AG09309 (cell line): ENCODE measurements around the gene LRP1B.

Source experiments
- DNase-seq: peaks from one replicate; pipeline ENCODE4 v3.0.0-alpha.2; 2010; ENCODE audit warnings: low read depth
- H3K4me3 ChIP-seq: 2 replicates; pipeline ENCODE4 v1.5.1; 2011; ENCODE audit warnings: mild to moderate bottlenecking, low read depth, low read length, moderate library complexity; ENCODE audit not compliant: control insufficient read depth
- TF ChIP-seq, protein P1 (sequence below): IDR thresholded peaks from 2 replicates; pipeline ENCODE4 v1.5.1; 2011; ENCODE audit warnings: mild to moderate bottlenecking, low read depth, low read length, inconsistent platforms; ENCODE audit not compliant: insufficient read depth, control insufficient read depth; ENCODE audit errors: missing control alignments

Gene LRP1B

DNA sequence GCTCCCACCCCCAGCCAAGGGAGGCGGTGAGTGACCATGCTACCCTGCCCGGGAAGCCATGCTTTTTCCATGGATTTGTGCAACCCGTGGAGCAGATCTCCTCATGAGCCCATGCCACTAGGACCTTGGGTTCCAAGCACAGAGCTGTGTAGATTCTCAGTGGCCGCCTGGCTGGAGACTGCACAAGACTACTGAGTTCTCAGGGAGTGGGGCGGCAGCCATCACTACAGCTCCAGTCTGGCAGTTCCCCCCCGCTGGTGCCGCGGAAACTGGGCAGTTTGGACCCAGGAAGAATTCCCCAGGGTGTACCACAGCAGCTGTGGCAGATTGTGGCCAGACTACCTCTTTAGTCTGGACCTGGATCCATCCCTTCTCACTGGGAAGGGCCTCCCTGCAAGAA is 470.6 kb downstream of the LRP1B start:
- DNase-seq = no peak
- H3K4me3 ChIP-seq = no peak overlapping the region
- TF ChIP-seq, protein P1, sequence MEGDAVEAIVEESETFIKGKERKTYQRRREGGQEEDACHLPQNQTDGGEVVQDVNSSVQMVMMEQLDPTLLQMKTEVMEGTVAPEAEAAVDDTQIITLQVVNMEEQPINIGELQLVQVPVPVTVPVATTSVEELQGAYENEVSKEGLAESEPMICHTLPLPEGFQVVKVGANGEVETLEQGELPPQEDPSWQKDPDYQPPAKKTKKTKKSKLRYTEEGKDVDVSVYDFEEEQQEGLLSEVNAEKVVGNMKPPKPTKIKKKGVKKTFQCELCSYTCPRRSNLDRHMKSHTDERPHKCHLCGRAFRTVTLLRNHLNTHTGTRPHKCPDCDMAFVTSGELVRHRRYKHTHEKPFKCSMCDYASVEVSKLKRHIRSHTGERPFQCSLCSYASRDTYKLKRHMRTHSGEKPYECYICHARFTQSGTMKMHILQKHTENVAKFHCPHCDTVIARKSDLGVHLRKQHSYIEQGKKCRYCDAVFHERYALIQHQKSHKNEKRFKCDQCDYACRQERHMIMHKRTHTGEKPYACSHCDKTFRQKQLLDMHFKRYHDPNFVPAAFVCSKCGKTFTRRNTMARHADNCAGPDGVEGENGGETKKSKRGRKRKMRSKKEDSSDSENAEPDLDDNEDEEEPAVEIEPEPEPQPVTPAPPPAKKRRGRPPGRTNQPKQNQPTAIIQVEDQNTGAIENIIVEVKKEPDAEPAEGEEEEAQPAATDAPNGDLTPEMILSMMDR = no peak

DNA sequence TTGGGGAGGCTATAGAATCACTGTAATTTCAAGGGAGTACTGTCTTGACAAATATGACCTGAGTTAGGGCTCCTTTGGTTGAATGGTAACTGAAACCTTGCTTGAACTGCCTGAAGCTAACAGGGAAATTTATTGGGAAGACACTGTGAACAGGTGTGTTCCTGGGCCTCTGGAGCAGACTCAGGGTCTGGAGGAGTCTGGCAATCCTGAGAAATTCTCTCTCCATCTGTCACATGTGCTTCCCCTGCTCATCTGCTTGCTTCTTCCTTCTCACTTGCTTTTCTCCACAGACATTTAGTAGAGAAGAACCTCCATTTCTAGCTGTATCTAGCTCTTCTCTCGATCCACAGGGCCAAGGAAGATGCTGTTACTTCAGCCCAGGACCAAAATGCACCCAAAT is 476.5 kb downstream of the LRP1B start:
- no peak overlapping the region for H3K4me3 ChIP-seq
- TF ChIP-seq, protein P1 = no peak
- DNase-seq = no peak

DNA sequence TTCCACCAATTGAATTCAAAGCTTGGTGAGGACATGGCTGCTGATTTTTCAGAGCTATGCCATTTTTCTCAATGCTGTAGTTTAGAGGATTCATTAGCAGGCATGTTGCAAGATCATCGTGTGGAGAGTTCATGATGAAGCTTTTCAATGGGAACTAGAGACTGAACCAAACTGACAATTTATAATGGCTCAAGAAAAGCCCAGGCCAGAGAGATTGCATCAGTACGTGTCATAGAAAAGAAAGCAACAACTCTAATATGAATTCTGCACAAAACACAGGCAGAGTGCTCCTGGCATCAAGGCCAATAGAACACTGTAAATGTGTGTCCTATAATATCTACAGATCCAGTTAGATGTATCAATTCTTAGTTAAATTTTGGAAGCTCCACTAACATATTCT is 477.6 kb downstream of the LRP1B start:
- no peak overlapping the region for H3K4me3 ChIP-seq
- DNase-seq = no peak
- TF ChIP-seq, protein P1 = no peak

DNA sequence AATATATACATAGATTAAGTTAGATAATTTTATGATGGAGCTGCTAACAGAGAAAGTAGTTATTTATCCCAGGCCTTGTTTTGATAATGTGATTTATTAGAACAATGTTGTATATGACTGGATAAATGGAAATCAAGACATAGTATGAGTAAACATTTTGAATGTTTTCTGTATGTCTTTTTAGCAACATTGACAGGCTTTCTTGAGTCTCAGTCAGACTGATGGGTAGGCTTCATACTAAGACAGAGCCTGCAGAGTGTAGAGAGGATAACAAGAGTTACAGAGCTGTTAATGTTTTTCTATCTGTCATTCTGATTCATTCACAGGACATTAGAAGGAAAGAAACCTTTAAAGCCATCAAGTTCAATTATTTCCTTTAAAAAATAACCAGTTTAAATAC is 478.5 kb downstream of the LRP1B start:
- TF ChIP-seq, protein P1 = no peak
- no peak for DNase-seq
- no peak overlapping the region for H3K4me3 ChIP-seq

DNA sequence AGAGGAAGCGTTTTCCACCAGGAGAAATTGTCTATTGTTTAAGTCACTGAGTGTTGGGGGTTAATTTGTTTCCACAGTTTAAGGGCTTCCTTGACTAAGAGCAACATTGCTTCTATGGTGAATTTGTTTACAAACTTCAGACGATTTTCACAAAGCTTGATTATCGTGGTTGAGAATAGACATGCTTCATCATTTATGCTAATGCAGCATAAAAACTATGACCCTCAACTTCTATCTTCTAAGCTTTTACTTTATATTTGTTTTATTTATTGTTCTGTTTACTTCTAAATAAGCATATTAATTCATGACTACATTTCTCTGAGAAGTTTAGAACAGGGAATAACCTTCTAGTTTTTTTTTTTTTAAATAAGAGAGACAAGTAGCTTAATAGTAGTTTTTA is 483.5 kb downstream of the LRP1B start:
- TF ChIP-seq, protein P1 = no peak
- no peak for DNase-seq
- H3K4me3 ChIP-seq = no peak overlapping the region

DNA sequence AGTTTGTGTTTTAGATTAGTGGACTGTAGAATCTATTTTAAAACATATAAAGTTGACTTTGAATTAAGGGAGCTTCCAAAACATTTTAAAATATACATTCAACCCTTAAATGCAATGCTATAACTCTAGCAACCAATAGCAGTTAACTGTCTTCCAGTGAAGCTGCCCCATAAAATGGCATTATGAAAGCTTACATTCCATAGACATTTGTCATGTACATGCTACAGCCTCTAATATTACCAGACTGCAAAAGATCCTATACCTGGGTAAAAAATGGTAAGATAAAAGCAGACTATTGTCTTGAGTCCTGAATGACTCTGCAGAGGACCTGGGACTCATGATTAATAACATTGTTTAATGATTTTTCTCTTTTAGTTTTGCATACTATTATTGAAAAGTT is 489.4 kb downstream of the LRP1B start:
- TF ChIP-seq, protein P1 = no peak
- DNase-seq = no peak

DNA sequence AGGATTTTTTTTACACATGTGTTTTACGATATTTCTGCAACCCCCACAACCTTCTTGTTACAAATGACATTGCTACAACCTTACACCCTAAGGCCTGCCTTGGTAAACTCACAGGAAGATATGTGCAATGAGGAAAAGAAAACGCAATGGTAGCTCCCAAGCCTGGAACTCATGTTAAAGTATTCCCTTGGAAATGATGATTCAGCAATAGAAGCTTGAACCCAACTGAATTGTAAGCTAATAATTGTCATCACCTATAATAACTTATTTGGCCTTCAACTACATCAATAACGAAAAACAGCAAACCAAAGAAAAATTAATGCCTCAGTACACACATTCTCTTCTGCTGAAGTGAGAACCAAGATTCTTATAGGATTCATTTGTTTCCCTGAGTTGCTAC is 491.0 kb downstream of the LRP1B start:
- no peak for DNase-seq
- TF ChIP-seq, protein P1 = no peak
- no peak overlapping the region for H3K4me3 ChIP-seq

More for the DNA sequence above, 489.4 kb downstream of the LRP1B start:
- H3K4me3 ChIP-seq = no peak overlapping the region
